K562 (cell line): ENCODE measurements around the gene EGFL7.

Source experiments
- EZH2 ChIP-seq: IDR thresholded peaks from 2 replicates; pipeline ENCODE4 v1.6.1; 2012; ENCODE audit warnings: low read depth, mild to moderate bottlenecking, inconsistent platforms, low read length, borderline replicate concordance
- PHF21A ChIP-seq: fragments of 450-650 bp; IDR thresholded peaks from 2 replicates; pipeline ENCODE4 v1.6.1; 2017; ENCODE audit warnings: low read depth, borderline replicate concordance
- POLR3A ChIP-seq: IDR thresholded peaks from 2 replicates; pipeline ENCODE4 v1.6.1; 2011; ENCODE audit warnings: borderline replicate concordance, mild to moderate bottlenecking, moderate library complexity; ENCODE audit not compliant: insufficient read length, insufficient read depth; ENCODE audit errors: extremely low read depth
- ZFP36 ChIP-seq: fragments of 150-350 bp; IDR thresholded peaks from 2 replicates; pipeline ENCODE4 v1.6.1; 2018; ENCODE audit warnings: low read length, low read depth; ENCODE audit not compliant: partially characterized antibody
- TF ChIP-seq, protein P1 (sequence below), 2 experiments: fragments of 450-650 bp; IDR thresholded peaks; 2 replicates each; pipeline ENCODE4 v1.6.1; 2016
- TF ChIP-seq, protein P2 (sequence below): fragments of 250-450 bp; sonication (Bioruptor Pico); IDR thresholded peaks from 2 replicates; pipeline ENCODE4 v1.8.0; 2021; ENCODE audit warnings: moderate library complexity, mild to moderate bottlenecking, inconsistent platforms
- TF ChIP-seq, protein P3 (sequence below): fragments of 450-650 bp; formaldehyde crosslinking; IDR thresholded peaks from 2 replicates; pipeline ENCODE4 v1.4.0; 2022; ENCODE audit warnings: missing genetic modification characterization

DNA sequence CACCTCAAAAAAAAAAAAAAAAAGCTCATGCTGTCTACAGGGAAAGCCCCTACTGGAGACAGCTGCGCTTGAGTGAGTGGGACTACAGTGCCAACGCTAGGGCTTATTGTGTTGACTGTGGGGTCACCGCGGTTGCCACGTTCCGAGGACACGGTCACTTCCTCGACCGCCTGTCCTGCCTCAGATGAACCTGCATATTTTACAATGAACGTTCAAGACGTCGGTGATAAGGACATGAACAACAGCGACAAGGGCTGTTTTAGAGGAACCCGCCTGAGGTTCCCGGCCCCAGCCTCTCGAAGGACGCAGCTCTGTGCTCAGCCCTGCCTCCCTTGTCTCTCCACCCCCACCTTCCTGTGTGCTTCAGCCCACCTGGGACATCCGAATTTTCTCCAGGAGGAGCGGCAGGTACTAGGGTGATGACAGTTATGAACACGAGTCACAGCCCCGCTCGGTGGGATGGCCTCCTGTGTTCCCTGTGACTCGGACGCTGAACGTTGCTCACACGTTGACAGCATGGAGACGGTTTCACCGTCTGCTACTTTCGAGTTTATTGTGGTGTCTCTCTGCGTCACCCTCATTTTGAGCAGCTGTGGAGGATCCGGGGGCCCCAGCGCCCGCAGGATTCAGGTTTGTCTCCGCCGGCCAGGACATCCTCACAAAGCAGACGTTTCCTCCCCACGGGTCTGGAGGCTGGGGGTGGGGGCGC is 38.4 kb downstream of the EGFL7 start:
- no peak for TF ChIP-seq PHF21A
- TF ChIP-seq, protein P1, sequence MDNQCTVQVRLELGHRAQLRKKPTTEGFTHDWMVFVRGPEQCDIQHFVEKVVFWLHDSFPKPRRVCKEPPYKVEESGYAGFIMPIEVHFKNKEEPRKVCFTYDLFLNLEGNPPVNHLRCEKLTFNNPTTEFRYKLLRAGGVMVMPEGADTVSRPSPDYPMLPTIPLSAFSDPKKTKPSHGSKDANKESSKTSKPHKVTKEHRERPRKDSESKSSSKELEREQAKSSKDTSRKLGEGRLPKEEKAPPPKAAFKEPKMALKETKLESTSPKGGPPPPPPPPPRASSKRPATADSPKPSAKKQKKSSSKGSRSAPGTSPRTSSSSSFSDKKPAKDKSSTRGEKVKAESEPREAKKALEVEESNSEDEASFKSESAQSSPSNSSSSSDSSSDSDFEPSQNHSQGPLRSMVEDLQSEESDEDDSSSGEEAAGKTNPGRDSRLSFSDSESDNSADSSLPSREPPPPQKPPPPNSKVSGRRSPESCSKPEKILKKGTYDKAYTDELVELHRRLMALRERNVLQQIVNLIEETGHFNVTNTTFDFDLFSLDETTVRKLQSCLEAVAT (IDR thresholded peaks at IDR 0.05): no peak
- no peak for TF ChIP-seq ZFP36
- TF ChIP-seq, protein P2, sequence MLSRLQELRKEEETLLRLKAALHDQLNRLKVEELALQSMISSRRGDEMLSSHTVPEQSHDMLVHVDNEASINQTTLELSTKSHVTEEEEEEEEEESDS (CRISPR knock-in tag): no peak
- no peak for TF ChIP-seq EZH2
- TF ChIP-seq, protein P3, sequence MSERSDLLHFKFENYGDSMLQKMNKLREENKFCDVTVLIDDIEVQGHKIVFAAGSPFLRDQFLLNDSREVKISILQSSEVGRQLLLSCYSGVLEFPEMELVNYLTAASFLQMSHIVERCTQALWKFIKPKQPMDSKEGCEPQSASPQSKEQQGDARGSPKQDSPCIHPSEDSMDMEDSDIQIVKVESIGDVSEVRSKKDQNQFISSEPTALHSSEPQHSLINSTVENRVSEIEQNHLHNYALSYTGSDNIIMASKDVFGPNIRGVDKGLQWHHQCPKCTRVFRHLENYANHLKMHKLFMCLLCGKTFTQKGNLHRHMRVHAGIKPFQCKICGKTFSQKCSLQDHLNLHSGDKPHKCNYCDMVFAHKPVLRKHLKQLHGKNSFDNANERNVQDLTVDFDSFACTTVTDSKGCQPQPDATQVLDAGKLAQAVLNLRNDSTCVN (CRISPR knock-in tag): no peak
- no peak for TF ChIP-seq POLR3A
